Measurements from ENCODE around the gene IDH2. TPM values are rescaled to one million over a fixed set of nuclear protein-coding genes. Genes with fewer than 3 reads are reported as not detected.
A peak's percentile ranks its signal among the peaks of the same experiment; 100 is the strongest.

The IDH2 gene
- total and polyA plus RNA-seq, 4 donors, result 149 to 339 (median 298) TPM

GRCh38 chr15:90101130-90101968 lies 919 bp downstream of the IDH2 start:
- 2% methylated on average over 40 of the region's 40 CpGs for WGBS
- TF ChIP-seq FOXA2 (IDR thresholded peaks at IDR 0.05) (no peak), ZBTB33 (IDR thresholded peaks at IDR 0.05) (peak; percentile 39), HNF4A (conservative IDR thresholded peaks at IDR 0.05) (peak in 1 of 2 donors; percentile 36), RXRA (IDR thresholded peaks at IDR 0.05) (peak; percentile 54 to 83), EGR1 (IDR thresholded peaks at IDR 0.05; ENCODE audit: low read depth in 2 of 2) (no peak), JUND (IDR thresholded peaks at IDR 0.05) (no peak), GABPA (IDR thresholded peaks at IDR 0.05 in 1 of 2, conservative IDR thresholded peaks at IDR 0.05 in 1 of 2) (no peak), MAX (IDR thresholded peaks at IDR 0.05) (peak; percentile 51), CTCF (IDR thresholded peaks at IDR 0.05; ENCODE audit: low read depth, low read length, missing input control) (no peak), NR2F2 (IDR thresholded peaks at IDR 0.05) (no peak), FOXA1 (IDR thresholded peaks at IDR 0.05) (no peak), SP1 (IDR thresholded peaks at IDR 0.05) (no peak), HNF4G (IDR thresholded peaks at IDR 0.05) (no peak), ATF3 (IDR thresholded peaks at IDR 0.05) (no peak), REST (IDR thresholded peaks at IDR 0.05) (peak; percentile 78), RAD21 (IDR thresholded peaks at IDR 0.05) (peak in 1 of 2 donors; percentile 7), YY1 (IDR thresholded peaks at IDR 0.05) (peak; percentile 57), TAF1 (conservative IDR thresholded peaks at IDR 0.05) (peak; percentile 29)
- no peaks in the 10 kb centered on the region for H3K9me3 ChIP-seq (ENCODE audit: control insufficient read depth in 4 of 4, low read length in 3 of 4)
- H3K27ac ChIP-seq (ENCODE audit: low read depth in 1 of 2, low read length in 2 of 2), result peak overlapping the region; percentile 96 to 98
- H3K4me1 ChIP-seq (ENCODE audit: control insufficient read depth in 4 of 4, insufficient read depth in 4 of 4, low read length in 3 of 4), result peaks cover 18 to 62% (median 34%) of the 10 kb centered on the region in 4 donors
- H3K36me3 ChIP-seq (ENCODE audit: control insufficient read depth in 4 of 4, insufficient read depth in 3 of 4, low read depth in 1 of 4, low read length in 3 of 4), result no peaks in the 10 kb centered on the region
- peak overlapping the region; percentile 69 to 98 for H3K9ac ChIP-seq (ENCODE audit: low read depth in 1 of 2, low read length in 2 of 2)
- peak overlapping the region; percentile 66 to 90 (median 74) for H3K4me3 ChIP-seq (ENCODE audit: low read depth in 1 of 3, low read length in 3 of 3)
- no peaks in the 10 kb centered on the region for H3K27me3 ChIP-seq (ENCODE audit: control insufficient read depth in 4 of 4, insufficient read depth in 4 of 4, low read length in 3 of 4)
- DNase-seq (ENCODE audit: low spot score), result no peak

Data from liver (tissue), 9 donors.